ENCODE results near the gene ABRAXAS1.

The ABRAXAS1 gene

GRCh38 chr4:83449009-83449408 lies 35.9 kb downstream of the ABRAXAS1 start:
- no peak for FAIRE-seq

GRCh38 chr4:83440899-83441298 lies 44.0 kb downstream of the ABRAXAS1 start:
- no peak for FAIRE-seq

GRCh38 chr4:83440148-83440814 lies 44.6 kb downstream of the ABRAXAS1 start:
- peak; percentile 73 for FAIRE-seq

- no peak for FAIRE-seq
Observed at GRCh38 chr4:83438719-83439118, 46.2 kb downstream of the ABRAXAS1 start.

- FAIRE-seq = no peak
Observed at GRCh38 chr4:83436680-83437079, 48.2 kb downstream of the ABRAXAS1 start.

DNA sequence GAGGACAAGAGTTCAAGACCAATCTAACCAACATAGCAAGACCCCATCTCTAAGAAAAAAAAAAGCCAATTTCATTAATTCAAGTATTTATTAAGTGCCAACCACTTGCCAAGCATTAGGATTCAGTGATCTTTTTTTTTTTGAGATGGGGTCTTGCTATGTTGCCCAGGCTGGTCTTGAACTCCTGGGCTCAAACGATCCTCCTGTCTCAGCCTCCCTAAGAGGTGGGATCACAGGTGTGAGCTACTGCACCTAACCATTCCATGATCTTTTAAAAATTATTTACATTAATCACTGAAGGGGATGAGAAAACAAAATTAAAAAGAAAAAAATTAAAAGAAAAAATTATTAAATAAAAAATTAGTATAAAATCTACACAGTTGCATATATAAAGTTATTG lies 53.7 kb downstream of the ABRAXAS1 start:
- no peak for FAIRE-seq

- no peak for FAIRE-seq
Observed at GRCh38 chr4:83418211-83418610, 66.7 kb downstream of the ABRAXAS1 start.

DNA sequence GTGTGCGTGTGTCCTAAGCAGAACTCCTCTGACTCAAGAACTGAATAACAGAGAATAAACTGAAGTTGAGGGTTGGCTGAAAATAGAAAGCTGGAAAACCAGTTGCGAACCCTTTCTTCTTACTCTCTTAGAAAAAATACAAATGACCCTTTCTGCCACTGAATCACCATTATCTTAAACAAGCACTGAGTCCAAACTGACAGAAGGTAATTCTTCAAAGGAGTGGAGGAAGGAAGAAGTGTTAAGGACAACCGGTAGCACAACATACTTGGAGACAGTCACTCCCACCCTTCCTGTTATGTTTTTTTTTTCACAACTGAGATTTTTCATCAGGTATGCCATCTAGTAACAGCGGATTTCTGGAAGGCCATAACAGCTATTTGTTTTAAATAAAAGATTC lies 67.3 kb downstream of the ABRAXAS1 start:
- no peak for FAIRE-seq

- FAIRE-seq = no peak
Observed at GRCh38 chr4:83413676-83414075, 71.2 kb downstream of the ABRAXAS1 start.

Data from A204.1 (cell line).